Left lung (tissue), 14 donors: ENCODE data around the gene ANO2. TPM values are rescaled to one million over a fixed set of nuclear protein-coding genes. Genes with fewer than 3 reads are reported as not detected.

Experiments
- ATAC-seq: fragments of 200-7000 bp; cut with Tn5 transposase; one replicate; pipeline ENCODE4 v1.9.1; 2020; ENCODE audit warnings: moderate library complexity
- DNase-seq, 4 donors: peaks; one replicate each; pipeline ENCODE4 v3.0.0-alpha.2; 2013 to 2020
- H3K27ac ChIP-seq, 2 donors: fragments of 200-600 bp; sonication (generic) in 1 of 2; one replicate each; pipeline versions ENCODE4 v1.5.0 to v1.8.0; 2020 to 2021
- H3K27me3 ChIP-seq, 2 donors: fragments of 200-600 bp; sonication (generic) in 1 of 2; one replicate each; pipeline versions ENCODE4 v1.5.0 to v1.8.0; 2020 to 2021
- H3K36me3 ChIP-seq, 2 donors: fragments of 200-600 bp; sonication (generic) in 1 of 2; one replicate each; pipeline versions ENCODE4 v1.5.0 to v1.8.0; 2020 to 2021
- H3K4me1 ChIP-seq, 2 donors: fragments of 200-600 bp; one replicate each; pipeline ENCODE4 v1.8.0; 2021
- H3K4me3 ChIP-seq, 2 donors: fragments of 200-600 bp; sonication (generic) in 1 of 2; one replicate each; pipeline versions ENCODE4 v1.5.0 to v1.8.0; 2020 to 2021; ENCODE audit warnings: mild to moderate bottlenecking in 1 of 2
- H3K9me3 ChIP-seq, 2 donors: fragments of 200-600 bp; sonication (generic) in 1 of 2; one replicate each; pipeline versions ENCODE4 v1.5.0 to v1.8.0; 2020 to 2021
- CTCF ChIP-seq, 2 donors: fragments of 200-600 bp; sonication (generic) in 1 of 2; IDR thresholded peaks; one replicate each; pipeline versions ENCODE4 v1.5.0 to v1.8.0; 2021; ENCODE audit warnings: antibody characterized with exemption in 2 of 2
- intact Hi-C, 2 donors: fragments of 100-400 bp; cut with DNase I; formaldehyde crosslinking; loops; one replicate each; pipeline versions ENCODE4 v1.11.2 to v1.14.2; 2022
- long read RNA-seq, 12 donors: library from polyadenylated mRNA in 2 of 12; unstranded in 2 of 12; transcript quantifications; one replicate each; pipeline ENCODE4 v2.0.0 and lab custom pipeline, GENCODE V29; 2019 to 2026
- polyA plus RNA-seq, 6 donors: library from polyadenylated mRNA; unstranded; fragments of 120-200 nt; gene quantifications; one replicate each; pipeline ENCODE4 v1.2.1, GENCODE V29; 2013; ENCODE audit not compliant: insufficient read length in 6 of 6
- total RNA-seq, 2 donors: library from RNA; stranded (reverse); fragmentation: NEBNext Ultra II Directional; extraction: Animal tissue kit (Norgen Biotek cat#: 25700); gene quantifications; one replicate each; pipeline ENCODE4 v1.2.1, GENCODE V29; 2021
- donor health status: DM: no; HTN: yes; CAD: no.
- donor health status: DM: no; HTN: no; CAD: no.

The ANO2 gene
- total RNA-seq (10 to 100 TPM in 1 of 2 donors, 1 to 10 TPM in 1; 9.6 to 10.5 TPM), polyA plus RNA-seq (1 to 10 TPM; 3.4 to 6.9 (median 4.9) TPM)
- long read RNA-seq, donor 1, result 0 reads
- long read RNA-seq, donor 2, result 0 reads
- long read RNA-seq, donor 3, result 0 reads
- long read RNA-seq, donor 4, result 0 reads
- long read RNA-seq, donor 5, result 0 reads
- long read RNA-seq, donor 6, result 0 reads
- long read RNA-seq, donor 7, result 0 reads
- long read RNA-seq, donor 8, result 0 reads
- long read RNA-seq, donor 9, result 0 reads
- long read RNA-seq, donor 10, result 0 reads
- long read RNA-seq, donor 11, result 0 reads
- long read RNA-seq, donor 12, result 0 reads

- TF ChIP-seq CTCF (IDR thresholded peaks at IDR 0.05), result no peak
- peak within 1 kb of the TSS in 1 of 2 donors; percentile 11 for H3K4me3 ChIP-seq
- H3K27me3 ChIP-seq, result peaks cover 37 to 72% of the 10 kb centered on the region in 2 donors
- peaks cover 3 to 9% of the 10 kb centered on the region in 2 donors for H3K4me1 ChIP-seq
- ATAC-seq (peak; percentile 72), DNase-seq (peak in 2 of 4 donors; percentile 23 to 43)
- no peaks in the 10 kb centered on the region for H3K9me3 ChIP-seq
- no peak within 1 kb of the TSS for H3K27ac ChIP-seq
- intact Hi-C loops, result no loop called here
- peaks cover 0 to 12% of the 10 kb centered on the region in 2 donors for H3K36me3 ChIP-seq
Measured at GRCh38 chr12:5945071-5946008, at the start of gene ANO2. Gene ANO2 (minus strand): TSS chr12:5945259. CDS start chr12:5945217, 42 bp downstream.

GRCh38 chr12:5989621-5990020 is 44.6 kb upstream of the ANO2 start:
- H3K4me3 ChIP-seq, result no peak overlapping the region
- ATAC-seq (no peak), DNase-seq (no peak)
- no peak overlapping the region for H3K27ac ChIP-seq
- peaks cover 0 to 30% of the 10 kb centered on the region in 2 donors for H3K36me3 ChIP-seq
- no peaks in the 10 kb centered on the region for H3K27me3 ChIP-seq
- H3K9me3 ChIP-seq, result no peaks in the 10 kb centered on the region
- TF ChIP-seq CTCF (IDR thresholded peaks at IDR 0.05), result no peak
- intact Hi-C loops, result loop anchor here in 1 of 2 donors (10.0 kb wide), 1 partner anchor 295 kb away; no protein-coding TSS in a partner anchor
- H3K4me1 ChIP-seq, result no peaks in the 10 kb centered on the region

- Histone ChIP-seq H3K27me3 (no peaks in the 10 kb centered on the region), H3K4me3 (no peak overlapping the region), H3K4me1 (no peaks in the 10 kb centered on the region), H3K27ac (no peak overlapping the region), H3K36me3 (peaks cover 0 to 28% of the 10 kb centered on the region in 2 donors), H3K9me3 (no peaks in the 10 kb centered on the region)
- TF ChIP-seq CTCF (IDR thresholded peaks at IDR 0.05), result peak; percentile 93 to 94
- intact Hi-C loops, result loop anchor here in 1 of 2 donors (10.0 kb wide), 1 partner anchor 296 kb away; no protein-coding TSS in a partner anchor
- peak; percentile 64 to 96 (median 78) for DNase-seq
- ATAC-seq, result peak; percentile 99
Measured at GRCh38 chr12:5988659-5989116, 43.6 kb upstream of the ANO2 start.

- no peak for TF ChIP-seq CTCF (IDR thresholded peaks at IDR 0.05)
- intact Hi-C loops, result loop anchor here in 1 of 2 donors (10.0 kb wide), 1 partner anchor 297 kb away; no protein-coding TSS in a partner anchor
- Histone ChIP-seq H3K4me1 (no peaks in the 10 kb centered on the region), H3K4me3 (no peak overlapping the region), H3K9me3 (no peaks in the 10 kb centered on the region), H3K36me3 (peaks cover 0 to 22% of the 10 kb centered on the region in 2 donors), H3K27me3 (no peaks in the 10 kb centered on the region), H3K27ac (no peak overlapping the region)
- ATAC-seq (no peak), DNase-seq (no peak)
Measured at GRCh38 chr12:5988088-5988487, 43.0 kb upstream of the ANO2 start.
